H1 (cell line): ENCODE results near the gene SPTB. TPM values are rescaled to one million over a fixed set of nuclear protein-coding genes. Genes with fewer than 3 reads are reported as not detected.

ENCODE experiments used
- CHD1 ChIP-seq: IDR thresholded peaks from 2 replicates; pipeline ENCODE4 v1.6.1; 2012; ENCODE audit warnings: low read depth, low read length, improper control_type of control experiment
- KDM4A ChIP-seq: IDR thresholded peaks from one replicate; pipeline ENCODE4 v1.7.1; 2012; ENCODE audit warnings: low read depth, mild to moderate bottlenecking, moderate library complexity, low read length, inconsistent platforms; ENCODE audit not compliant: severe bottlenecking
- PHF8 ChIP-seq: fragments of 200-600 bp; sonication (generic); conservative IDR thresholded peaks from 2 replicates; pipeline ENCODE4 v1.7.1; 2012; ENCODE audit warnings: low read depth, mild to moderate bottlenecking, inconsistent platforms, low read length, moderate library complexity
- POLR2AphosphoS5 ChIP-seq: IDR thresholded peaks from 2 replicates; pipeline ENCODE4 v1.6.1; 2011; ENCODE audit warnings: low read depth, low read length
- SIX5 ChIP-seq: IDR thresholded peaks from 2 replicates; pipeline ENCODE4 v1.6.1; 2011; ENCODE audit warnings: mild to moderate bottlenecking, low read depth, low read length
- TBP ChIP-seq: IDR thresholded peaks from 2 replicates; pipeline ENCODE4 v1.6.1; 2011; ENCODE audit warnings: low read depth, low read length, improper control_type of control experiment
- polyA plus RNA-seq, 7 experiments: library from polyadenylated mRNA; depleted of rRNA in 3 of 7; stranded (reverse) in 5 of 7; unstranded in 2 of 7; fragments of >200 nt in 5 of 7; fragments of 200-250 nt in 2 of 7; gene quantifications; 1 replicate in 5 of 7; 2 replicates in 1 of 7; 4 replicates in 1 of 7; pipeline versions ENCODE4 v1.2.1 to v1.2.3, GENCODE V29; 2011 to 2013; ENCODE audit warnings: missing spikeins in 2 of 7, mixed read lengths in 2 of 7
- total RNA-seq: library from RNA; stranded (reverse); fragmentation: NEBNext Ultra II Directional; extraction: Animal tissue kit (Norgen Biotek cat#: 25700); gene quantifications from 2 replicates; pipeline ENCODE4 v1.2.1, GENCODE V29; 2021
- TF ChIP-seq, protein P1 (sequence below): IDR thresholded peaks from 2 replicates; pipeline ENCODE4 v1.6.1; 2012; ENCODE audit warnings: inconsistent platforms

Gene SPTB
- total and polyA plus RNA-seq, 2 of the 8 experiments (the other 6 are each of a cell fraction or from before 2014, with no cell fraction given), result 0.30 to 2.4 TPM

DNA sequence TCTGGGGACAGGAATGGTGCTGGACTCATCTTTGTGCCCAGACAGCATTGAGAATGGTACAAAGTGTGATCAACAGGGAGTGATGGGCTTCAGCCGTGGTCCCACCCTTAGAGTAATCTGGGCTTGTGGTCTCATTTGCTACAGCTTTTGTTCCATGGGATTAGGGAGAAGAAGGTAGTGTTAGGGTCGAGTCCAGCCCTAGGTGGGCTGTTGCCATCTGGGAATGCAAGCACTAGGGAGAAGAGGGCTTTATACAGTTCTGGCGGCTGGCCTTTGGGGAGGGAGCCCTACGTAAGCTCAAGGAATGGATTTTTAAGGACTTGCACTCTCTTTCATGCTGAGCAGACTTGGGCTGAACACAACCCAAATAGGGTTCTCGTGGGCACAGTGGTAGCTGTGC, 170.6 kb downstream of the SPTB start (continued):
- TF ChIP-seq, protein P1, sequence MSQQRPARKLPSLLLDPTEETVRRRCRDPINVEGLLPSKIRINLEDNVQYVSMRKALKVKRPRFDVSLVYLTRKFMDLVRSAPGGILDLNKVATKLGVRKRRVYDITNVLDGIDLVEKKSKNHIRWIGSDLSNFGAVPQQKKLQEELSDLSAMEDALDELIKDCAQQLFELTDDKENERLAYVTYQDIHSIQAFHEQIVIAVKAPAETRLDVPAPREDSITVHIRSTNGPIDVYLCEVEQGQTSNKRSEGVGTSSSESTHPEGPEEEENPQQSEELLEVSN, result no peak
- TF ChIP-seq KDM4A (no peak), POLR2AphosphoS5 (no peak), PHF8 (no peak), TBP (no peak), CHD1 (no peak), SIX5 (no peak)
